Activated naive CD8-positive, alpha-beta T cell treated with anti-CD3 and anti-CD28 coated beads for 36 hours (primary cell): Measurements from ENCODE around the gene FBXO17. TPM values are rescaled to one million over a fixed set of nuclear protein-coding genes. Genes with fewer than 3 reads are reported as not detected.
"Not testable (repeated sequence)": the region's sequence is repeated elsewhere in the genome, so short reads cannot be mapped to it uniquely, and the experiment has no call there.

Source experiments
- DNase-seq: peaks from one replicate; pipeline ENCODE4 v3.0.0; 2021
- H3K27ac Mint-ChIP-seq: one replicate; pipeline ENCODE4 v1.8.0; 2022; ENCODE audit warnings: mild to moderate bottlenecking, moderate library complexity, mixed read lengths
- H3K27me3 Mint-ChIP-seq: one replicate; pipeline ENCODE4 v1.8.0; 2022; ENCODE audit warnings: mild to moderate bottlenecking, mixed read lengths
- H3K36me3 Mint-ChIP-seq: one replicate; pipeline ENCODE4 v1.8.0; 2021; ENCODE audit warnings: mild to moderate bottlenecking, mixed read lengths
- H3K4me1 Mint-ChIP-seq: one replicate; pipeline ENCODE4 v1.8.0; 2021; ENCODE audit warnings: mixed read lengths
- H3K4me3 Mint-ChIP-seq: one replicate; pipeline ENCODE4 v1.8.0; 2022; ENCODE audit warnings: mild to moderate bottlenecking, moderate library complexity, mixed read lengths
- H3K9me3 Mint-ChIP-seq: one replicate; pipeline ENCODE4 v1.8.0; 2022; ENCODE audit warnings: mixed read lengths
- total RNA-seq, 2 experiments: library from RNA; stranded (reverse); gene quantifications; one replicate each; pipeline ENCODE4 v1.2.3, GENCODE V29; 2021

FBXO17 gene
- total RNA-seq, 2 experiments from 2014 or later: not detected

- not testable (repeated sequence) for DNase-seq, H3K4me3 Mint-ChIP-seq, H3K4me1 Mint-ChIP-seq, H3K36me3 Mint-ChIP-seq, H3K27ac Mint-ChIP-seq, H3K9me3 Mint-ChIP-seq, H3K27me3 Mint-ChIP-seq
These were observed 9.4 kb downstream of the FBXO17 start for GRCh38 chr19:38966149-38966548.

GRCh38 chr19:38964738-38965137 lies 10.8 kb downstream of the FBXO17 start:
- Mint-ChIP-seq H3K27ac (no peak overlapping the region), H3K36me3 (no peaks in the 10 kb centered on the region), H3K4me3 (no peak overlapping the region), H3K9me3 (no peaks in the 10 kb centered on the region), H3K27me3 (peaks cover 9% of the 10 kb centered on the region), H3K4me1 (no peaks in the 10 kb centered on the region)
- no peak for DNase-seq

GRCh38 chr19:38959618-38960017 lies 15.9 kb downstream of the FBXO17 start:
- H3K36me3 Mint-ChIP-seq: no peaks in the 10 kb centered on the region

GRCh38 chr19:38958301-38958700 lies 17.2 kb downstream of the FBXO17 start:
- Mint-ChIP-seq H3K9me3 (no peaks in the 10 kb centered on the region), H3K36me3 (no peaks in the 10 kb centered on the region), H3K27me3 (peaks cover 23% of the 10 kb centered on the region), H3K4me3 (no peak overlapping the region), H3K4me1 (no peaks in the 10 kb centered on the region), H3K27ac (no peak overlapping the region)
- no peak for DNase-seq

More at GRCh38 chr19:38959618-38960017, 15.9 kb downstream of the FBXO17 start:
- Mint-ChIP-seq H3K4me1 (no peaks in the 10 kb centered on the region), H3K27ac (no peak overlapping the region), H3K9me3 (no peaks in the 10 kb centered on the region), H3K27me3 (peaks cover 14% of the 10 kb centered on the region), H3K4me3 (no peak overlapping the region)
- no peak for DNase-seq

GRCh38 chr19:38956264-38956663 lies 19.3 kb downstream of the FBXO17 start:
- H3K4me3 Mint-ChIP-seq: no peak overlapping the region
- H3K4me1 Mint-ChIP-seq: no peaks in the 10 kb centered on the region
- no peaks in the 10 kb centered on the region for H3K9me3 Mint-ChIP-seq
- no peak overlapping the region for H3K27ac Mint-ChIP-seq
- no peaks in the 10 kb centered on the region for H3K36me3 Mint-ChIP-seq
- peaks cover 37% of the 10 kb centered on the region for H3K27me3 Mint-ChIP-seq
- no peak for DNase-seq

GRCh38 chr19:38953677-38954076 lies 21.9 kb downstream of the FBXO17 start:
- Mint-ChIP-seq H3K4me3 (no peak overlapping the region), H3K36me3 (no peaks in the 10 kb centered on the region), H3K27ac (no peak overlapping the region), H3K9me3 (peaks cover 1% of the 10 kb centered on the region), H3K27me3 (peaks cover 56% of the 10 kb centered on the region), H3K4me1 (peaks cover 5% of the 10 kb centered on the region)
- no peak for DNase-seq

- H3K27ac Mint-ChIP-seq: no peak overlapping the region
- DNase-seq: no peak
- peaks cover 1% of the 10 kb centered on the region for H3K9me3 Mint-ChIP-seq
- H3K36me3 Mint-ChIP-seq: no peaks in the 10 kb centered on the region
- no peak overlapping the region for H3K4me3 Mint-ChIP-seq
- H3K27me3 Mint-ChIP-seq: peaks cover 61% of the 10 kb centered on the region
- peaks cover 5% of the 10 kb centered on the region for H3K4me1 Mint-ChIP-seq
These were observed 23.0 kb downstream of the FBXO17 start for GRCh38 chr19:38952395-38953165.

GRCh38 chr19:38951187-38951586 lies 24.4 kb downstream of the FBXO17 start:
- DNase-seq: no peak

GRCh38 chr19:38949580-38950367 lies 25.8 kb downstream of the FBXO17 start:
- Mint-ChIP-seq H3K4me3 (peak overlapping the region; percentile 58), H3K36me3 (no peaks in the 10 kb centered on the region)

More at GRCh38 chr19:38951187-38951586, 24.4 kb downstream of the FBXO17 start:
- Mint-ChIP-seq H3K36me3 (no peaks in the 10 kb centered on the region), H3K27ac (no peak overlapping the region), H3K4me1 (peaks cover 5% of the 10 kb centered on the region), H3K27me3 (peaks cover 61% of the 10 kb centered on the region), H3K9me3 (peaks cover 1% of the 10 kb centered on the region), H3K4me3 (no peak overlapping the region)

GRCh38 chr19:38946229-38947010 lies 29.1 kb downstream of the FBXO17 start:
- no peak overlapping the region for H3K4me3 Mint-ChIP-seq
- H3K4me1 Mint-ChIP-seq: peaks cover 5% of the 10 kb centered on the region
- no peak for DNase-seq

More at GRCh38 chr19:38949580-38950367, 25.8 kb downstream of the FBXO17 start:
- DNase-seq: peak; percentile 90
- peaks cover 55% of the 10 kb centered on the region for H3K27me3 Mint-ChIP-seq
- peaks cover 5% of the 10 kb centered on the region for H3K4me1 Mint-ChIP-seq
- H3K9me3 Mint-ChIP-seq: peaks cover 1% of the 10 kb centered on the region
- H3K27ac Mint-ChIP-seq: no peak overlapping the region

GRCh38 chr19:38945562-38946228 lies 29.8 kb downstream of the FBXO17 start:
- Mint-ChIP-seq H3K27ac (no peak overlapping the region), H3K4me1 (peaks cover 5% of the 10 kb centered on the region), H3K27me3 (peaks cover 20% of the 10 kb centered on the region), H3K4me3 (no peak overlapping the region), H3K9me3 (peaks cover 1% of the 10 kb centered on the region), H3K36me3 (peaks cover 4% of the 10 kb centered on the region)
- no peak for DNase-seq

More at GRCh38 chr19:38946229-38947010, 29.1 kb downstream of the FBXO17 start:
- Mint-ChIP-seq H3K9me3 (peaks cover 1% of the 10 kb centered on the region), H3K27me3 (peaks cover 25% of the 10 kb centered on the region), H3K36me3 (no peaks in the 10 kb centered on the region), H3K27ac (no peak overlapping the region)

GRCh38 chr19:38944981-38945506 lies 30.5 kb downstream of the FBXO17 start:
- no peak overlapping the region for H3K4me3 Mint-ChIP-seq
- peaks cover 5% of the 10 kb centered on the region for H3K4me1 Mint-ChIP-seq
- peaks cover 19% of the 10 kb centered on the region for H3K27me3 Mint-ChIP-seq
- H3K36me3 Mint-ChIP-seq: peaks cover 4% of the 10 kb centered on the region
- DNase-seq: no peak
- no peak overlapping the region for H3K27ac Mint-ChIP-seq
- peaks cover 1% of the 10 kb centered on the region for H3K9me3 Mint-ChIP-seq

GRCh38 chr19:38942471-38943181 lies 32.9 kb downstream of the FBXO17 start:
- H3K27me3 Mint-ChIP-seq: peaks cover 12% of the 10 kb centered on the region
- H3K36me3 Mint-ChIP-seq: peaks cover 4% of the 10 kb centered on the region
- no peak overlapping the region for H3K27ac Mint-ChIP-seq

GRCh38 chr19:38941979-38942378 lies 33.6 kb downstream of the FBXO17 start:
- H3K9me3 Mint-ChIP-seq: no peaks in the 10 kb centered on the region
- H3K4me1 Mint-ChIP-seq: no peaks in the 10 kb centered on the region
- H3K27ac Mint-ChIP-seq: no peak overlapping the region
- H3K27me3 Mint-ChIP-seq: peaks cover 12% of the 10 kb centered on the region
- H3K4me3 Mint-ChIP-seq: no peak overlapping the region
- H3K36me3 Mint-ChIP-seq: peaks cover 4% of the 10 kb centered on the region
- DNase-seq: no peak

More at GRCh38 chr19:38942471-38943181, 32.9 kb downstream of the FBXO17 start:
- H3K4me3 Mint-ChIP-seq: no peak overlapping the region
- no peaks in the 10 kb centered on the region for H3K9me3 Mint-ChIP-seq
- no peak for DNase-seq
- H3K4me1 Mint-ChIP-seq: no peaks in the 10 kb centered on the region
